Fibroblast of mammary gland (primary cell): ENCODE measurements around the gene USP49.
A peak's percentile ranks its signal among the peaks of the same experiment; 100 is the strongest.

Experiments
- DNase-seq: peaks from one replicate; pipeline ENCODE4 v3.0.0-alpha.2; 2010; ENCODE audit warnings: low read depth
- H3K4me3 ChIP-seq: 2 replicates; pipeline ENCODE4 v1.5.1; 2011; ENCODE audit warnings: low read depth, mild to moderate bottlenecking, low read length, moderate library complexity; ENCODE audit not compliant: control insufficient read depth
- TF ChIP-seq, protein P1 (sequence below): conservative IDR thresholded peaks from 2 replicates; pipeline ENCODE4 v1.5.1; 2011; ENCODE audit warnings: low read depth, low read length, inconsistent platforms; ENCODE audit not compliant: control insufficient read depth, insufficient read depth

The USP49 gene

DNA sequence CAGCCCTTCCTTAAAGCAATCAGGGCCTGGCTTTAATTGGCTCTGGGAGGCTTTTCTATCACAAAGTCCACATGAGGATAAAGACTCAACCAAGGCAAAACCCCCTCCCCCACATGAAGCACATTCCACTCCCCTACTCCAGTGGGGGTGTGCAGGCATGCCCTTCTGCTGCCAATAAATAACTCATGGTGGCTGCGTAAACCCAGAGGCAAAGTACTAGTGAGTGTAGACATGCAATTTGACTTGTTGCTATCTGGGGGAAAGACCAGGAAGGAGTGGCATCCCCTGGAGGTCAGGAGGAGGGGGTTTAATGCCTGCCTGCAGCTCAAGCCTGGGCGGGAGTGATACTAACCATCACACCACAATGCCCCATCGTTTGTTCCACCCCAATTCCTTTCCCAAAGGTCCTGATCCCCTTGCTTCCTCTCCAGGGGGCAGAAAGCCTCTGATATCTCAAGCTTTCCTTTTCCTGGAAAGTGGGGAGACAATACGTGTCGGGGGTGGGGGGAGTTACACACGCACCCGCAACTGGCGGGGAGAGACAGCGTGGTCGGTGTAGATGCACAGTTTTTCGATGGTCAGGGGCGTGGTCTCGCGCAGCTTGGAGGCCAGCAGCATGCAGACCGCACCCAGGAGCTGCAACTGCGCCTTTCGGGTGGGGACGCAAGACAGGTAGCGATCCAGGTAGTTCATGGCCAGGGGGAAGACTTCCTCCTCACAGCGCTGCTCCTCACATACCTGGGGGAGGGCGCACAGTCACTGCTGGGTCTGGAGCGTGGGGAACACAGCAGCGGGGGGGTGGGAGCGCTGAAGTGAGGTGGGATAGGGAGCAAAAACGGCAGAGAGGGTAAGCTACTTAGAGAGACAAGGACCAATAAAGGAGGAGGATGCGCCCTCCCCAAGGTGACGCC, 44.9 kb upstream of the USP49 start:
- H3K4me3 ChIP-seq: peak overlapping the region; percentile 77
- peak; percentile 62 for DNase-seq
- TF ChIP-seq, protein P1, sequence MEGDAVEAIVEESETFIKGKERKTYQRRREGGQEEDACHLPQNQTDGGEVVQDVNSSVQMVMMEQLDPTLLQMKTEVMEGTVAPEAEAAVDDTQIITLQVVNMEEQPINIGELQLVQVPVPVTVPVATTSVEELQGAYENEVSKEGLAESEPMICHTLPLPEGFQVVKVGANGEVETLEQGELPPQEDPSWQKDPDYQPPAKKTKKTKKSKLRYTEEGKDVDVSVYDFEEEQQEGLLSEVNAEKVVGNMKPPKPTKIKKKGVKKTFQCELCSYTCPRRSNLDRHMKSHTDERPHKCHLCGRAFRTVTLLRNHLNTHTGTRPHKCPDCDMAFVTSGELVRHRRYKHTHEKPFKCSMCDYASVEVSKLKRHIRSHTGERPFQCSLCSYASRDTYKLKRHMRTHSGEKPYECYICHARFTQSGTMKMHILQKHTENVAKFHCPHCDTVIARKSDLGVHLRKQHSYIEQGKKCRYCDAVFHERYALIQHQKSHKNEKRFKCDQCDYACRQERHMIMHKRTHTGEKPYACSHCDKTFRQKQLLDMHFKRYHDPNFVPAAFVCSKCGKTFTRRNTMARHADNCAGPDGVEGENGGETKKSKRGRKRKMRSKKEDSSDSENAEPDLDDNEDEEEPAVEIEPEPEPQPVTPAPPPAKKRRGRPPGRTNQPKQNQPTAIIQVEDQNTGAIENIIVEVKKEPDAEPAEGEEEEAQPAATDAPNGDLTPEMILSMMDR: no peak

DNA sequence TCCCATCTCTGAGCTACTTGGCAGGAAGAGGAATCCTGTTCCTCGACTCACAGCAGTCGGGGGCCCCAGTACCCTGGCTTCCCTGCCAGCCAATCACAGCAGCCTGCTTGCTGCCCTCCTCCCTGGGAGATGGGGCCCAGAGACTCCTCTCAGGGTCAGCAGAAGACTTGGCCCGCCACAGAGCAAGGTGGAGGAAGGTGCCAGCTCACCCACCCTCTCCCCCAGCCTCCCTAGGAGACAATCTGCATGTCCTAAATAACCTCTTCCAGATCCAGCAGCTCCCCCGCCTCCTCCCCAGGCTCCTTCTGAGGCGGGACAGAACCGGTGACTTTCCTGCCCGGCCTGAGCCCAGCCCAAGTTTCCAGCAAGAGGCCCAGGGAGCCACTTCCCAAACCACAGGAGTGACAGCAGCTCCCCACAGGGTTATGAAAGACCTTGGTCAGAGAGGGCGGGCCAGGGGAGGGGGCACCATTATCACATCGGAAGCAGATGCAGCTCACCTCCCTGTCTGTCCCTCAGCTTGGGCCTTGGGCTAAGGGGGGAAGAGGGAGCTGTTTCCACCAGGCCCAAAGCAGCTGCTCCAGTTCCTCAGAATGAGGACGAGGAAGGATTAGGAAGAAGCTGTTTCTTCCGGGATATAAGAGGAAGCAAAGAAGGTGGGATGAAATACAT, 44.1 kb upstream of the USP49 start:
- H3K4me3 ChIP-seq: peak overlapping the region; percentile 5
- peak; percentile 44 for DNase-seq
- TF ChIP-seq, protein P1: no peak

DNA sequence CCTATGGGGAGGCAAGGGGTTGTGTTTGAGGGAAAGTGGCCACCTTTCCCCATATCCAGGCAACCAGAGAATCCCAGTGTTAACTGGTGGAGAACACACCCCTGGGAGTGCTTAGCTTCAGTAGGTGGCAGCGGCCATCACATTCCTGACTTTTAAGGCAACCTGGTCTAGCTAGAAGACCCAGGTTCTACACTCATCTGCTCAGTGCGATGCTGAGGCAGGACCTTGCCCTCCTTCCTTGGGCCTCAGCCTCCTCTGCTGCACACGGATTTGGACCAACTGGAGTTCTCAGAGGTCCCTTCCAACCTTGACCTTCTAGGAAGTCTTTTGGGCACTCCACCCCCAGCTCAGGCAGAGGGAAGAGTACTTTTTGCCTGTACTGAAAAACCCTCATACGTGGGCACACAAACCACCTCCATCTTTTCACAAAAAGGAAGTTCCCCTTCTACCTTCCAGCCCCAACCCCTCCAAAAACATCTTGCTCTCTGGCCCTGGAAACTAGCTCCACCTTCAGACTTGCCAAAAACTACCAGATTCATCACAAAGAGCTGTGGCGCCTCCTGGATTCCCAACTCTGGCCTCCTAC, 43.5 kb upstream of the USP49 start:
- DNase-seq: no peak
- TF ChIP-seq, protein P1: no peak
- H3K4me3 ChIP-seq: peak overlapping the region; percentile 5

DNA sequence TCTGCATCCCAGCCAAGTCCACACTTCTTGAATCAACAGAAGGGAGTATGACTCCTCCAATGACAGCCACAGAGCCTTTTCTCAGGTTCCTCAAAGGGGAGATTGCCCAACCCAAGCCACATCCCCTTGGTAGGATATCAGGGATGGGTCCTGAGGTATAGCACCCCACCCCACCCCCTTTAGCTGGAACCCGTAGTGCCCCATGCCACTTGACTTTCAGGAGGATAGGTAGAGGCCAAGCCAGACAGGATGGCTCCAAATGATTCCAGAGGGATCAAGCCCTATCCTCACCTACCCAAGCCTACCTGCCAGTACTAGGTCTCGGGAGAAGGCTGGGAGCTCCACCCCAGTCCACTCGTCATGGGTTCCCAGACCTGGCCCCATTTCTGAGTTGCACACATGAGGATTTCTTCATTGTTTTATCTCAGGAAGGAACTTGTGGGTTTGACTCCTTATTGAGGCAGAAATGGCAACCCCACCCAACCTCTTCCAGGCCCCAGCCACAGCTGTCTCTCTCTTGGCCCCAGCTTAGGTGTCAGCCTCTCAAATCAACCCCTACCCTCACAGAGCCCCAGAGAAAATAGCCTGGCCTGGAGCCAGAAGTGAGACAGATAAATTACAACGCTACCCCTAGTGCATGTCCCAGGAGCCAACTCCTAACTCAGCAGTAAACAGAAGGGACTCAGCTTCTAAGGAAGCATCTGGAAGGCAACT, 42.8 kb upstream of the USP49 start:
- H3K4me3 ChIP-seq: no peak overlapping the region
- DNase-seq: no peak
- TF ChIP-seq, protein P1: no peak

DNA sequence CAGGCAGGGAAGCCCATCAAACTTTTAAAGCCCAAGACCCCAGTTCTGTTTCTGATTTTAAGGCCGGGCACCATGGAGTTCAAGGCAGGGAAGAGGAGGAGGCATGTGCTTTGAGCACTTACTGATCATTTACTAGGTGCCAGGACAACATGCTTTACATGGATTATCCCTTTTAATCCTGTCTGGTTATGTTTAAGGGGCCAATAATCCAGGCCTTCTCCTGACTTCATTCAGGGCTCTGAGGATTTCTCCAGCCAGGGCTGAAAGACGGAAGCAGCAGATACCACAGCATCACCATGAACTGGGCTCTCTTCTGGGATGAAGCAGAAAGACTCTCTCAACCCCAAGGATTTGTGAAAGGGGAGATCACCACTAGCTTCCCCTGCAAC, 42.3 kb upstream of the USP49 start:
- TF ChIP-seq, protein P1: no peak
- H3K4me3 ChIP-seq: no peak overlapping the region
- DNase-seq: no peak
